Stimulated activated CD8-positive, alpha-beta memory T cell treated with anti-CD3 and anti-CD28 coated beads, Interleukin-7, amount 100 ng/mL, for 48 hours (primary cell): Measurements from ENCODE around the gene ARIH1.
"Not testable (repeated sequence)": the region's sequence is repeated elsewhere in the genome, so short reads cannot be mapped to it uniquely, and the experiment has no call there.

Experiments
- DNase-seq, 2 donors: peaks; one replicate each; pipeline ENCODE4 v3.0.0-alpha.2; 2020; ENCODE audit warnings: low read depth in 1 of 2; ENCODE audit errors: extremely low read depth in 1 of 2

Gene ARIH1, protein sequence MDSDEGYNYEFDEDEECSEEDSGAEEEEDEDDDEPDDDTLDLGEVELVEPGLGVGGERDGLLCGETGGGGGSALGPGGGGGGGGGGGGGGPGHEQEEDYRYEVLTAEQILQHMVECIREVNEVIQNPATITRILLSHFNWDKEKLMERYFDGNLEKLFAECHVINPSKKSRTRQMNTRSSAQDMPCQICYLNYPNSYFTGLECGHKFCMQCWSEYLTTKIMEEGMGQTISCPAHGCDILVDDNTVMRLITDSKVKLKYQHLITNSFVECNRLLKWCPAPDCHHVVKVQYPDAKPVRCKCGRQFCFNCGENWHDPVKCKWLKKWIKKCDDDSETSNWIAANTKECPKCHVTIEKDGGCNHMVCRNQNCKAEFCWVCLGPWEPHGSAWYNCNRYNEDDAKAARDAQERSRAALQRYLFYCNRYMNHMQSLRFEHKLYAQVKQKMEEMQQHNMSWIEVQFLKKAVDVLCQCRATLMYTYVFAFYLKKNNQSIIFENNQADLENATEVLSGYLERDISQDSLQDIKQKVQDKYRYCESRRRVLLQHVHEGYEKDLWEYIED

DNA sequence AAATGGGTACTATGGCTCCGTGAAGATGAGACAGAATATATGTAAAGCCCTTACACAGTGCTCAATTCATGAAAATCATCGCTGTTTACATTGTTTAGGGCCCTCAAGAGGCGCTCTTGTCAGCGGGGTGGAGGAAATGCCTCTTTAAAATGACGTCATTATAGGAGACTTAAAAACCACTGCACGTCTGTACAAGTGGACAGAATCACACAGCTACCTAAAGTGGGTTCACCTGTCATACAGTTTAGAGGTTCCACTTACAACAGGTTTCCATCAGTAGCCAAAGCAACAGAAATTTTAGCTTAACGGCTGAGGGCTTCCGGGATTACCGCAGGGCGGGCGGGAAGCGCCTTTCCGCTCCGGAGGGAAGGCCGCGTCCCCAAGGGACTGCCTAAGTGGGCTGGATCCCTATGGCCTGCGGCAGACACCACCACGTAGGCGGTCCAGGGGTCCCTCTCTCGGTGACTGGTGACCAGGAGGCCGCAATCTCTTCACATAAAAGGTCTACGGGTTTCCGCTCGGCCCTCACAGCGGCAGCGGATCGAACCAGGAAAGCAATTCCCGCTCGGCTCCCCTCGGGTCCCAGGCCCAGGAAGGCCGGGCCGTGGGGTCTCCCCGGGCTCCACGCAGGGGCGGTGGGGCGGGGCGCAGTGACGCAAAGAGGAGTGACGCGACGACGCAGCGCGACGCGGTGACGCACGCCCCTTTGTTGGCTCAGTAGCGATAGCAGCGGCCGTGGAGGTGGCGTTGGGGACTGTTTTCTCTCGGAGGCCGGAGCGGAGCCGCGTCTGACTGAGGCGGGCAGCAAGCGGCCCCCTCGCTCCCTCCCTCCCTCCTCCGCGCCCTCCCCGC is at the start of gene ARIH1:
TSS of gene ARIH1 (plus strand) at position 717 of the 852 bp plus-strand sequence. CDS start 310 bp downstream, outside the sequence.
- peak; percentile 86 to 88 for DNase-seq

DNA sequence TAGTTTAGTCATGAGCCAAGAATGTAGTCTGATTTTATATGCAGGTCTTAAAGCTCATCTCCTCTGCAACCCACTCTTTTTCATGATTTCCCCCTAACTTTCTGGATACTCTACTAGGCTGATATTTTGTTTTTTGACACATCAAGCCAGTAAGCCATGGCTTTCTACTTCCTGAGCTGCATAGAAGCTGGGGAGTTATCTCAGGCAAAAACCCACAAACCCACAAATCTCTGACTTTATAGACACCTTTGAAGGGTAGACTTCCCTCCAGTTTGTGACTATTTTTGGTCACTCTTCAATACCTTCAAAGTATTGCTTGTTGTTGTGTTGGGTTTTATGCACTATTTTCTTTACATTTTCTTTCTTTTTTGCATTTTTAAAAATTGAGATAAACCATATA is 47.4 kb upstream of the ARIH1 start:
- no peak for DNase-seq

DNA sequence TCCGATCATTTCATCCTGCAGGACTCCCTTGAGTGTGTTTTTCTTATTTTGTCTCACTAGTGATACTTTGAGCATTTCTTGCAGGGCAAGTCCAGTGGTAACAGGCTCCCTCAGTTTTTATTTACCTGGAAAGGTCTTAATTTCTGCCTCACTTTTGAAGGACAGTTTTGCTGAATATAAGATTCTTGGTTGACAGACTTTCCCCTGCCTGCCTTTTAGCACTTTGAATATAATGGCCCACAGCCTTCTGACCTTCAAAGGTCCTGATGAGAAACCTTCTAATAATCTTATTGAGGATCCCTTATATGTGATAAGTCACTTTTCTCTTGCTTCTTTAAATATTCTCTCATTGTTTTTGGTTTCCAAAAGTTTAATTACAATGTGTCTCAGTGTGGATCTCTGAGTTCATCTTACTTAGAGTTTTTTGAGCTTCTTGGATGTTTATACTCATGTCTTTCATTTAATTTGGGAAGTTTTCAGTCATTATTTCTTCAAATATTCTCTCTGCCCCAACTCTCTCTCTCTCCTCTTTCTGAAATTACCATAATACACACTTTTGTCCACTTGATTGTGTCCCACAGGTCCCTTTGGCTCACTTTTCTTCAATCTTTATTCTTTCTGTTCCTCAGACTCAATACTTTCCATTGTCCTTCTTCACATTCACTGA is 36.3 kb upstream of the ARIH1 start:
- DNase-seq, result no peak

DNA sequence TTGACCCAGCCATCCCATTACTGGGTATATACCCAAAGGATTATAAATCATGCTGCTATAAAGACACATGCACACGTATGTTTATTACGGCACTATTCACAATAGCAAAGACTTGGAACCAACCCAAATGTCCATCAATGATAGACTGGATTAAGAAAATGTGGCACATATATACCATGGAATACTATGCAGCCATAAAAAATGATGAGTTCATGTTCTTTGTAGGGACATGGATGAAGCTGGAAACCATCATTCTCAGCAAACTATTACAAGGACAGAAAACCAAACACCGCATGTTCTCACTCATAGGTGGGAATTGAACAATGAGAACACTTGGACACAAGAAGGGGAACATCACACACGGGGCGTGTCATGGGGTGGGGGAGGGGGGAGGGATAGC is 31.3 kb upstream of the ARIH1 start:
- DNase-seq, result not testable (repeated sequence)

DNA sequence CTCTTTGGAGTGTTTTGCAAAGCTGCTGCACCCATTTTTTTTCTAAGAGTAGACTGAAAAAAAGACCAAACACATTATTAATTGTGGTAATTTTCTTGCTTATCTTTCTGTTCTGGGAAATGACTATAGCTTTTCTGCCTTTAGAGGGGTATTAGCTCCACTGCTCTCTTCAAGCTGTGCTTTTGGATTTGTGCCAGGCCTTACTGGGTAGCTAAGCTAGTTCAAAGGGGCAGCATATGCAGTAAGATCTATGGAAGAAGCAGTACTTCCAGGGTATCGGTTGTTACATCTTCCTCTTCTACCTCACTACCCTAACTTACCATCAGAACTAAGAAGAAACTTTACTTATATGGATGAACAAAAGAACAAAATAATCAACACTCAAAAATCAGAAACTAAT is 28.7 kb upstream of the ARIH1 start:
- DNase-seq, result no peak

DNA sequence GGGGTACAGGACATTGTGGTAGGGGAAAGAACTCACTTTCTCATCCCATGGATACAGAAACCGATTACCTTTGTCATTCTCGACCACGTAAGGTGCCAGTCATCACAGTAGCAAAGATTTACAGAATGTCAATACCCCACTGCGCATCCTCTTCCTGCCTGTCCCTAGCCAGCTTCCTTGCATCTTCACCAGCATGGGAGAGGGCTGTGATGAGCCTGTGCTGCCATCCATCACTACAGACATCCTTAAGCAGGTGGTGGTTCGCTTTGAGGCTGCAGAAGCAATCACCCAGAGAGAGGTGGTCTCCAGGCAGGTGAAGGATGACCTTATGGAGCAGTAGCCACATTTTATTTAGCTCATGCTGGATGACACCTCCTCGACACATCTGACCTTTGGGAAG is 23.3 kb upstream of the ARIH1 start:
- no peak for DNase-seq

DNA sequence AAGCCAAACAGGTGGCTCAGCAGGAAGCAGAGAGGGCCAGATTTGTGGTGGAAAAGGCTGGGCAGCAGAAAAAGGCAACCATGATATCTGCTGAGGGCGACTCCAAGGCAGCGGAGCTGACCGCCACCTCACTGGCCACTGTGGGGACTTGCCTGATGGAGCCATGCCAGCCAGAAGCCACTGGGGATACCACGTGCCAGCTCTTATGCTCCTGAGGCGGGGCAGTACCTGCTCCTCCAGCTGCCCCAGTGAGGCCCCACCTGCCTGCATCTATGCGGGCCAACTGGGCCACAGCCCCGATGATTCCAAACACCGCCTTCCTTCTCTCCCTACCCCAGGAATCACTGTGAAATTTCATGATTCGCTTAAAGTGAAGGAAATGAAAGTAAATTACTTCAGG is 22.9 kb upstream of the ARIH1 start:
- no peak for DNase-seq

DNA sequence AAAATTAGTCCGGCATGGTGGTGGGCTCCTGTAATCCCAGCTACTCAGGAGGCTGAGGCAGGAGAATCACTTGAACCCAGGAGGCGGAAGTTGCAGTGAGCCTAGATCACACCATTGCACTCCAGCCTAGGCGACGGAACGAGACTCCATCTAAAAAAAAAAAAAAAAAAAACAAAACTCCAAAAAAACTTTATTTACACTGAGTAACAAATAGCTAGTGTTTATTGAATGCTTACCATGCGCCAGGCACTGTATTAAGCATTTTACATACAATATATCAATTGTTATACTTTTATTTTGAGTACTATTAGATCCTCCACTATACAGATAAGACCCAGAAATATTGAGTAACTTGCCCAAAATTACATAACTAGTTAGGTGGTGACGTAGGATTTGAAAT is 17.4 kb upstream of the ARIH1 start:
- DNase-seq, result no peak

DNA sequence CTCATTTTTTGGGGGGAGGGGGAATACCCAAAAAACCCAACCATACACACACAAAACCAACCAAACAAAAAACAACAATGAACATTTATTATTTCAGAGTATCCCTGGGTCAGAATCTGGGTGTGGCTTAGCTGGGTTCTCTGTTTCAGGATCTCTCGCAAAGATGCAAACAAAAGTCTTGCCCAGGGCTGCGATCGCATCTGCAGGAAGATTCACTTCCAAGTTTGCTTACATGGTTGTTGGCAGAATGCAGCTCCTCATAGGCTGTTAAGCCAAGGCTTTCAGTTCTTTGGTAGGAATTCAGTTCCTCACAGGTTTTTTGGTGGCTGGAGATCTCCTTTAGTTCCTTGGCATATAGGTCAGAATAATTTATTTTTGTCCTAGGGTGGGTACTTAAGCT is 13.7 kb upstream of the ARIH1 start:
- DNase-seq, result no peak

DNA sequence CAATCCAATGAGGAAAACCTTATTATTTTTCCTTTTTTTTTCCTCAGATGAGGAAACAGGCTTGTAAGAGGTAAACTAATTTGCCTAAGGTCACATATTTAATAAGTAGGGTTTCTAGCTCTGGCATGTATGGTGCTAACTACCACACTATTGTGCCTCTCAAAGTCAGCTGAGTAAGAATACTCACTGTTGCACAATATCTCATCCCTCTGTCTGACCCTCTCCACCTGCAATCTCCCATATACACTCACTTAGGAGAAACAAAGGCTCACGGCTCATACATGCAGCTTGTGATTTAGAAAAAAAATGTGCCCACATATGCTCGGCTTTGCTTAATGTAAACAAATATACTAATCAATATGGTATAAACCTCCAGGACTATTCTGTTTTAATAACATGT is 10.4 kb upstream of the ARIH1 start:
- no peak for DNase-seq

DNA sequence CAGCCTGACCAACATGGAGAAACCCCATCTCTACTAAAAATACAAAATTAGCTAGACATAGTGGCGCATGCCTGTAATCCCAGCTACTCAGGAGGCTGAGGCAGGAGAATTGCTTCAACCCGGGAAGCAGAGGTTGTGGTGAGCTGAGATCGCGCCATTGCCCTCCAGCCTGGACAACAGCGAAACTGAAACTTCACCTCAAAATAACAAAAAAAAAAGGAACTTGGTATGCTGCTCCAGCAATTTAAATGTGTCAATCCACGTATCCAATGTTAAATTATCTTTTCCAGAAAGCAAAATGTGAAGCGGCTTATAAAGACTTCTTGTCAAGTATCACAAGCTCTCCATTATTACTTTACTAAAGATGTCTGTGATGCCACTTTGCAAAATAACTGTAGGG is 9.9 kb upstream of the ARIH1 start:
- no peak for DNase-seq

DNA sequence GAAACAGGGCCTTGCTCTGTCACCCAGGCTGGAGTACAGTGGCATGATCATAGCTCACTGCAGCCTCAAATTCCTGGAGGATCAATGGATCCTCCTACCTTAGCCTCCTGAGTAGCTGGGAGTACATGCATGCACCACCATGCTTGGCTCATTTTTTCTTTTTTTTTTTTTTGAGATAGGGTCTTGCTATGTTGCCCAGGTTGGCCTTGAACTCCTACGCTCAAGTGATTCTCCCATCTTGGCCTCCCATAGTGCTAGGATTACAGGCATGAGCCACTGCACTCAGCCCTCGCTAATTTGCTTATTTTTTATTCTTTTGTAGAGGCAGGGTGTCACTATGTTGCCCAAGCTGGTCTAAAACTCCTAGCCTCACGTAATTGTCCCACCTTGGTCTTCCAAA is 6.0 kb upstream of the ARIH1 start:
- DNase-seq, result no peak

DNA sequence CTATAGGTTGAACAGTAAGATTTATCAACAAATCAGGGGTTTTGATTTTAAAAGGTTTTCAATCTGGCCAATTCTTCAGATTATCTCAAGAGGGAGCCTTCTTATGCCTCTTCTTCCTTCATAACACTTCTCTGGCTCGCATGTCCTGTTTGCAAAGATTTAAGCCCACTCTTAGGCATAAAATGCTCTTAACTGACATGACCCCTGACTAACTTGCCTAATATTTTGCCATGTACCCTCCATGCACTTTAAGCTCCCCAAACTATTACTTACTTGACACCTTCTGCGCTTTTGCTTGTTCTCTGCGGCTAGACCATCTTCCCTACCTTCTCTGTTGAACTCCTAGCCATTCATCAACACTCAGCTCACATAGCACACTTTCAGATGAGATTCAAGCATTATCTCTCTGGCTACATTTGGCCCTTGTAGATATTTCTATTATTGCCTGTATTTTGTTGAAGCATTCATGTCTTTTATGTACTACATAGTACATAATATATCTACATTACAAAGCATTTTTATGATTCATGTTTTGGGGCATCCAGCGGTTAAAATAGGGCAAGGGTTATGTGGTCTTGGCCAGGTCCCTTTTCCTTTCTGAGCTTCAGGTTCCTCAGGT is 1.0 kb upstream of the ARIH1 start:
- DNase-seq, result no peak

DNA sequence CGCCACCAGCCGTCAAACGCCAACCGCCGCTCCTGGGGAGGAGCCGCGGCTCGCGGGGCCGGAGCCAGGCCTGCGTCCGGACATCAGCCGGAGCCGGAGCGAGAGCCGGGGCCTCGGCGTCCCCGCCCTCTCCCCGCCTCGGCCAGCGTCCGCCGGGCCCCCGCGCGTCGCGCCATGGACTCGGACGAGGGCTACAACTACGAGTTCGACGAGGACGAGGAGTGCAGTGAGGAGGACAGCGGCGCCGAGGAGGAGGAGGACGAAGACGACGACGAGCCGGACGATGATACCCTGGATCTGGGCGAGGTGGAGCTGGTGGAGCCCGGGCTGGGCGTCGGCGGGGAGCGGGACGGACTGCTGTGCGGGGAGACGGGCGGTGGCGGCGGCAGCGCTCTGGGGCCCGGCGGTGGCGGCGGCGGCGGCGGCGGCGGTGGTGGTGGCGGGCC is 359 bp downstream of the ARIH1 start:
- DNase-seq, result no peak

DNA sequence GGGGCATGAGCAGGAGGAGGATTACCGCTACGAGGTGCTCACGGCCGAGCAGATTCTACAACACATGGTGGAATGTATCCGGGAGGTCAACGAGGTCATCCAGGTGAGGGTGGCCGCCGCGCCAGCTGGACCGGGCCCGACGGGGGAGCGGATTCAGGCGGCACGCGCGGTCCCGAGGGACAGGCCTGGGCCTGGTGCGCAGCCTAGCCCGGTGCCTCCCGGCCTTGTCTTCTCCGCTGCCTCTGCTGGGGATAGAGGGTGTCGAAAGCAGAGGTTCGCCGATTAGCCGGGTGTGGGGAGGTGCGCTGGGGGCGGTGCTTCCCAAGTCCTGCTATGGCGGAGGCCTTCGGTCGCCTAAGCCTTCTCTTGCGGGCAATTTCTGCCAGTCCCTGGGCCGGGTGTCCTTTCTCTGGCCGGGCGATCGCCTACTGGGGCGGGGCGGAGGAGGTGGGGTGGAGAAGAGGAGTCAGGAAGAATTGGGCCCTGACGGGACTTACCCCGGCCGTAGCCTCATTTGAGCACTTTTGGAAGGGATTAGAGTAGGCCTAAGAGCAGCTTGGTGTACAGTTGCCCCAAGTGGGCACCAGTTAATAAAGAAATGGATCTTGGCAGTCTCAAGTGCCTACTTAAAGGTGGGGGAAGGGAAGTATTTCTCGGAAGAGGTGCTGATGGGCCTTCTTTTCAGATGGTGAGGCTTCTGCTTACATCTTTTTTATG is 940 bp downstream of the ARIH1 start:
- peak; percentile 50 to 60 for DNase-seq

DNA sequence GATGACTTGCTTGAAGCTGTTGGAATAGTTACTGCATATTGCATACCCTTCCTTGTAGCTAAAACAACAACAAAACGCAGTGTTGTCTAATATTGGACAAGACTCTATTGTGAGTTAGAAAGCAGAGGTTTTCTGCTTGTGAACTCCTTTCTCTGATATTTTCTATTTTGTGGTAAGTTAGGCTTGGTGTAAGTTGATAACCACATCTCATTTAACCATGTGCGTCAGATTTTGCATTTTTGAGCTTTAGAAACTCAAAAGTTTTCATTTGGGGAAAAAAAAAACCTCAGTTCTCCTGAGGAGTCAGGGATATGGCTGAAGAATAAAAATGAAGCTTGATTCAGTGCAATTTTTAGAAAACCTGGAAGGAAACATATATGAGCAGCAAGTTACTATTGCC is 1.5 kb downstream of the ARIH1 start:
- no peak for DNase-seq

DNA sequence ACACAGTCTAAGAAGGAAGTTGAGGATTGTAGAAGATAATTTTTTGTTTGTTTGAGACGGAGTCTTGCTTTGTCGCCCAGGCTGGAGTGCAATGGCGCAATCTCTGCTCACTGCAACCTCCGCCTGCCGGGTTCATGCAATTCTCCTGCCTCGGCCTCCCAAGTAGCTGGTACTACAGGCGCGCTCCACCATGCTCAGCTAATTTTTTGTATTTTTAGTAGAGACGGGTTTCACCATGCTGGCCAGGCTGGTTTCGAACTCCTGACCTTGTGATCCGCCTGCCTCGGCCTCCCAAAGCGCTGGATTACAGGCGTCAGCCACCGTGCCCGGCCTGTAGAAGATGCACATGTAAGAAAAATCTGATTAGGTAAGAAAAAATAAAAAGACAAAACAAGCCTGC is 2.2 kb downstream of the ARIH1 start:
- not testable (repeated sequence) for DNase-seq

DNA sequence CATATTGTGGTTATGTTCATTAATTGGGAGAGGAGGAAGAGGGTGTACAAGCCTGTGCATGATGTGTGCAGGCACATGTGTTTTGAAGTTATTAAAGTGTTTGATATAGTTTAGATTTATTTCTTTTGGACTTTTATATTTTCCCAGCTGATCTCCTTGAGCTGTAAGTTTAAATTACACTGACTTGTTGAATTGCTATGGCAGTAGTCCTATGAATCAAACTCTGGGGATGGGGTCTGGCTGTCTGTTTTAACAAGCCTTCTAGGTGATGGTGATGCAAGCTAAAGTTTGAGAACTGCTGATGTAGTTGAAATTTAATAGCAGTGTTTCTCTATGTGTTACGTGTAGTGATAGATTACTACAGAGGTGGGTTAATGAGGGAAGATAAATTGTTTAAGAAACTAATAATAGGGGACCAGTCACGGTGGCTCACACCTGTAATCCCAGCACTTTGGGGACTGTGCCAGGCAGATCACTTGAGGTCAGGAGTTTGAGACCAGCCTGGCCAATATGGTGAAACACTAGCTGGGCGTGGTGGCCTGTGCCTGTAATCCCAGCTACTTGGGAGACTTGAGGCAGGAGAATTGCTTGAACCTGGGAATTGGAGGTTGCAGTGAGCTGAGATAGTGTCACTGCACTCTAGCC is 7.0 kb downstream of the ARIH1 start:
- no peak for DNase-seq

DNA sequence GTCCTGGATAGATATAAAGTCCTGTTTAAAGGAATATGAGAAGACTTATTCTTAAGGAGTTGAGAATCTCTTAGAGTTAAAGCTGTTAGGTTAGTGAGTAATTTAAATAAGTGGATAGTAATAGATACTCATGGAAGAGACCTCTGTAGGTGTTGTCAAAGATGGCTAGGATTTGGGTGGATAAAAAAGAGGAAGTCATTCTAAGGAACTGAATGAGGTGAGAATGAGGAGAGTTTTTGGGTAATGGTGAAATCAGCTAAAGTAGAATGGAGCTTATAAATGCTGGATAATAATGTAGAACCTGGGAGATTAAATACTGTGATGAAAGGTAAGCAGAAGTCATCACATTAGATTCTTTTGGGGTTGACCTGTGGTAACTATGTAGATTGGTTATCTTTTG is 8.1 kb downstream of the ARIH1 start:
- no peak for DNase-seq

DNA sequence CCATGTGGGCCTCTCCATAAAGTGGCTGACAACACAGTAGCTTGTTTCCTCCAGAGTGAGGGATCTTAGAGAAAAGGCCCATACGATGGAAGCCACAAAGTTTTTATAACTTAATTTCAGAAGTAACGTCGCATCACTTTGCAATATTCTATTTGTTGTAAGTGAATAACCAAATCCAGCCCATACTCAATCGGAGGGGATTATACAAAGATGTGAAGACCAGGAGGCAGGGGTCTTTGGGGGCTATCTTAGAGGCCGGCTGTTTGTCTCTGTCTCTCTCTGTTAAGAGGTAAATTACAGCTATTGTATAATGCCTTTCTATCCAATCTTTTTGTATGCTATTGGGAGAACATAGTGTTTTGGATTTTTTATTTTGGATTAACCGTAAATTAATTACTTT is 9.1 kb downstream of the ARIH1 start:
- no peak for DNase-seq
